HepG2 (cell line): ENCODE measurements around the gene SFI1. TPM values are rescaled to one million over a fixed set of nuclear protein-coding genes. Genes with fewer than 3 reads are reported as not detected.

ENCODE experiments used
- ATAC-seq: fragments of 200-7000 bp; cut with Tn5 transposase; 3 replicates; pipeline ENCODE4 v1.9.1; 2020; ENCODE audit warnings: mild to moderate bottlenecking, moderate library complexity
- BruUV-seq: library from RNA; stranded (reverse); fragments of 400-500 nt; replicated peaks from 2 replicates; lab custom pipeline; 2021; lab: Mats Ljungman, UMichigan
- CTCF ChIA-PET: fragments of 300-600 bp; formaldehyde crosslinking; extraction: SDS; loops from one replicate; lab custom pipeline; 2021; ENCODE audit warnings: low total read pairs, inconsistent platforms, low intra/inter-chr PET ratio; lab: Yijun Ruan, JAX
- POLR2A ChIA-PET: fragments of 350-600 bp; sonication (Branson Sonifier 250); formaldehyde crosslinking; loops from one replicate; lab custom pipeline; 2020; ENCODE audit warnings: antibody characterized with exemption, inconsistent platforms; lab: Yijun Ruan, JAX
- DNase-seq: peaks from one replicate; pipeline ENCODE4 v3.0.0-alpha.2; 2015; ENCODE audit warnings: low spot score
- FAIRE-seq: peaks from 3 replicates; lab custom pipeline; 2011; peaks lifted over from hg19 to GRCh38; lab: Jason Lieb, UNC
- H2AFZ ChIP-seq: one replicate; pipeline ENCODE4 v1.6.1; 2011; ENCODE audit warnings: low read length, inconsistent platforms
- H3K27ac ChIP-seq: fragments of 300-600 bp; 3 replicates; pipeline ENCODE4 v1.8.0; 2011; ENCODE audit warnings: mixed run types, mild to moderate bottlenecking, mixed read lengths, low read length, inconsistent platforms; ENCODE audit not compliant: insufficient read depth; ENCODE audit errors: extremely low read length
- H3K27me3 ChIP-seq, 2 experiments: fragments of 200-600 bp in 1 of 2; 2 replicates in 1 of 2; 3 replicates in 1 of 2; pipeline versions ENCODE4 v1.6.0 to v1.8.0; 2011; ENCODE audit warnings: low read length in 2 of 2, mild to moderate bottlenecking in 2 of 2, moderate library complexity in 2 of 2, inconsistent platforms in 1 of 2; ENCODE audit not compliant: insufficient read depth in 2 of 2, control insufficient read depth in 1 of 2
- H3K36me3 ChIP-seq, 2 experiments: fragments of 200-600 bp in 1 of 2; replicated peaks in 1 of 2; 2 replicates in 1 of 2; 3 replicates in 1 of 2; pipeline versions ENCODE4 v1.5.1 to v1.8.0; 2011; ENCODE audit warnings: low read length in 2 of 2, inconsistent platforms in 1 of 2; ENCODE audit not compliant: insufficient read depth in 2 of 2, control insufficient read depth in 1 of 2
- H3K4me1 ChIP-seq: 2 replicates; pipeline ENCODE4 v1.5.1; 2012; ENCODE audit warnings: low read length, inconsistent platforms; ENCODE audit not compliant: insufficient read depth
- H3K4me2 ChIP-seq: 2 replicates; pipeline ENCODE4 v1.6.0; 2011; ENCODE audit warnings: low read depth, low read length, inconsistent platforms
- H3K4me3 ChIP-seq, 3 experiments: fragments of 200-600 bp in 1 of 3; sonication (generic), shearing (Covaris generic) in 1 of 3; replicated peaks in 1 of 3; 2 replicates each; pipeline ENCODE4 v1.5.1; 2011 to 2016; ENCODE audit warnings: low read length in 3 of 3, inconsistent platforms in 2 of 3, low read depth in 2 of 3, mild to moderate bottlenecking in 2 of 3, control low read depth in 1 of 3, mixed read lengths in 1 of 3; ENCODE audit not compliant: insufficient read depth in 1 of 3
- H3K79me2 ChIP-seq: one replicate; pipeline ENCODE4 v1.6.1; 2011; ENCODE audit warnings: low read length, inconsistent platforms; ENCODE audit not compliant: insufficient read depth
- H3K9ac ChIP-seq: 2 replicates; pipeline ENCODE4 v1.6.0; 2011; ENCODE audit warnings: mild to moderate bottlenecking, low read depth, low read length, inconsistent platforms; ENCODE audit not compliant: insufficient read depth
- H3K9me3 ChIP-seq: 2 replicates; pipeline ENCODE4 v1.5.1; 2012; ENCODE audit warnings: mild to moderate bottlenecking, low read length
- H4K20me1 ChIP-seq: 2 replicates; pipeline ENCODE4 v1.6.0; 2011; ENCODE audit warnings: inconsistent platforms, mild to moderate bottlenecking, low read length, moderate library complexity; ENCODE audit not compliant: insufficient read depth
- ARNTL ChIP-seq: sonication (generic); formaldehyde crosslinking; IDR thresholded peaks from 2 replicates; pipeline ENCODE4 v1.4.0; 2020; ENCODE audit warnings: mild to moderate bottlenecking, missing genetic modification reagents
- BRCA1 ChIP-seq: sonication (generic); formaldehyde crosslinking; IDR thresholded peaks from 2 replicates; pipeline ENCODE4 v1.4.0; 2020; ENCODE audit warnings: missing genetic modification reagents
- CBX5 ChIP-seq: sonication (generic); formaldehyde crosslinking; IDR thresholded peaks from 2 replicates; pipeline ENCODE4 v1.4.0; 2020; ENCODE audit warnings: missing genetic modification reagents, borderline replicate concordance
- ERF ChIP-seq: IDR thresholded peaks from 2 replicates; pipeline ENCODE4 v1.6.1; 2018; ENCODE audit warnings: missing biosample characterization, missing genetic modification reagents
- EZH2 ChIP-seq: conservative IDR thresholded peaks from 2 replicates; pipeline ENCODE4 v1.6.1; 2012; ENCODE audit warnings: mild to moderate bottlenecking, low read depth, low read length, moderate library complexity
- FLYWCH1 ChIP-seq: sonication (generic); formaldehyde crosslinking; IDR thresholded peaks from 2 replicates; pipeline ENCODE4 v1.8.1; 2023; ENCODE audit warnings: mild to moderate bottlenecking, missing genetic modification reagents
- NR2F1 ChIP-seq, 2 experiments: fragments of 450-650 bp in 1 of 2; formaldehyde crosslinking in 1 of 2; IDR thresholded peaks; 2 replicates each; pipeline versions ENCODE4 v1.5.0 to v1.6.1; 2016 to 2020; ENCODE audit warnings: mild to moderate bottlenecking in 1 of 2, missing compliant biosample characterization in 1 of 2, missing genetic modification reagents in 1 of 2, moderate library complexity in 1 of 2
- NR3C1 ChIP-seq: sonication (generic); formaldehyde crosslinking; IDR thresholded peaks from 2 replicates; pipeline ENCODE4 v1.4.0; 2020; ENCODE audit warnings: missing genetic modification reagents
- PBX3 ChIP-seq: sonication (generic); formaldehyde crosslinking; IDR thresholded peaks from 2 replicates; pipeline ENCODE4 v1.8.1; 2023; ENCODE audit warnings: missing genetic modification reagents, inconsistent platforms, borderline replicate concordance
- RBAK ChIP-seq: sonication (generic); formaldehyde crosslinking; IDR thresholded peaks from 2 replicates; pipeline ENCODE4 v1.5.1; 2020; ENCODE audit warnings: mild to moderate bottlenecking, missing genetic modification reagents
- SAFB2 ChIP-seq: sonication (generic); formaldehyde crosslinking; IDR thresholded peaks from 2 replicates; pipeline ENCODE4 v1.5.1; 2020; ENCODE audit warnings: missing genetic modification reagents, low read depth, mild to moderate bottlenecking, borderline replicate concordance
- SIN3B ChIP-seq: fragments of 150-350 bp; IDR thresholded peaks from 2 replicates; pipeline ENCODE4 v1.6.1; 2014; ENCODE audit warnings: low read length
- SOX5 ChIP-seq: IDR thresholded peaks from 2 replicates; pipeline ENCODE4 v1.6.1; 2016; ENCODE audit warnings: borderline replicate concordance
- ZNF333 ChIP-seq: sonication (generic); formaldehyde crosslinking; IDR thresholded peaks from 2 replicates; pipeline ENCODE4 v1.4.0; 2020; ENCODE audit warnings: mild to moderate bottlenecking, missing genetic modification reagents, borderline replicate concordance
- ZNF501 ChIP-seq: sonication (generic); formaldehyde crosslinking; IDR thresholded peaks from 2 replicates; pipeline ENCODE4 v1.5.1; 2020; ENCODE audit warnings: mild to moderate bottlenecking, moderate library complexity, missing genetic modification reagents
- ZNF780A ChIP-seq: sonication (generic); formaldehyde crosslinking; IDR thresholded peaks from 2 replicates; pipeline ENCODE4 v1.8.0; 2022; ENCODE audit warnings: mild to moderate bottlenecking, missing genetic modification reagents, moderate library complexity
- WGBS: methylation state at CpG from one replicate; pipeline ENCODE4 v1.1.6; 2017; ENCODE audit warnings: low lambda C conversion rate; 5-methylcytosine and 5-hydroxymethylcytosine counted together
- in situ Hi-C: cut with HindIII; loops from 2 replicates; pipeline ENCODE4 v1.10.0; 2017; ENCODE audit warnings: low pct_unique_long_range_greater_than_20kb; ENCODE audit not compliant: extremely low pct_ligation_motif_present
- intact Hi-C: fragments of 100-400 bp; cut with micrococcal nuclease; formaldehyde crosslinking; loops from one replicate; pipeline ENCODE4 v1.10.0; 2022; ENCODE audit not compliant: unreplicated experiment
- polyA plus RNA-seq, 8 experiments: library from polyadenylated mRNA; depleted of rRNA in 3 of 8; stranded (reverse) in 7 of 8; unstranded in 1 of 8; fragments of >200 nt; fragmentation: Illumina TruSeq in 4 of 8; extraction: Trizol in 4 of 8; gene quantifications; 2 replicates each; pipeline versions ENCODE4 v1.2.1 to v1.2.3, GENCODE V29; 2011 to 2016; ENCODE audit warnings: low read depth in 4 of 8, missing spikeins in 1 of 8, mixed read lengths in 1 of 8; ENCODE audit not compliant: insufficient read depth in 1 of 8
- total RNA-seq, 5 experiments: library from RNA; depleted of rRNA; stranded (reverse); fragments of >200 nt; fragmentation: Illumina TruSeq; extraction: Trizol; gene quantifications; 2 replicates each; pipeline ENCODE4 v1.2.3, GENCODE V29; 2016; ENCODE audit warnings: low read depth in 1 of 5

Gene SFI1
- total and polyA plus RNA-seq, 2 of the 13 experiments (the other 11 are each of a cell fraction or from before 2014, with no cell fraction given), result 20.5 to 40.1 TPM

- peak; percentile 77 for TF ChIP-seq NR2F1 (CRISPR knock-in tag; IDR thresholded peaks at IDR 0.05)
- 0 out of 2 replicates have a peak, but pooled peaks have one; percentile 20 for TF ChIP-seq ZNF501 (CRISPR knock-in tag)
- TF ChIP-seq RBAK (CRISPR knock-in tag), result no peak
- TF ChIP-seq ZNF780A (CRISPR knock-in tag), result no peak
- no peak for TF ChIP-seq FLYWCH1 (CRISPR knock-in tag)
- TF ChIP-seq ZNF333 (CRISPR knock-in tag), result no peak
- TF ChIP-seq, all 625 proteins: peak for 24
These were observed 48.4 kb downstream of the SFI1 start (continued) for GRCh38 chr22:31544481-31545480.

- no peaks in the 10 kb centered on the region for H3K4me1 ChIP-seq
- POLR2A ChIA-PET, result no interaction called here
- CTCF ChIA-PET, result no interaction called here
- no peak for DNase-seq
- in situ Hi-C loops (loop anchor here (25.0 kb wide), 1 partner anchor 411 kb away; no protein-coding TSS in a partner anchor), intact Hi-C loops (no loop called here)
- H4K20me1 ChIP-seq, result no peaks in the 10 kb centered on the region
- H3K9me3 ChIP-seq, result no peaks in the 10 kb centered on the region
- H3K27me3 ChIP-seq, result no peaks in the 10 kb centered on the region
- no peak for FAIRE-seq
- H3K36me3 ChIP-seq, result peaks cover 3 to 9% of the 10 kb centered on the region in 2 experiments; a peak in 2 of 5 replicates
- no peak overlapping the region for H3K4me3 ChIP-seq
- H3K9ac ChIP-seq, result no peak overlapping the region
- H2AFZ ChIP-seq, result no peak overlapping the region
- ATAC-seq, result no peak
- H3K27ac ChIP-seq, result no peak overlapping the region
- BruUV-seq, result no TSS peak
- no peaks in the 10 kb centered on the region for H3K79me2 ChIP-seq
- H3K4me2 ChIP-seq, result no peak overlapping the region
- 89% methylated on average over 4 of the region's 4 CpGs for WGBS
- TF ChIP-seq EZH2 (no peak), SIN3B (no peak), NR3C1 (CRISPR knock-in tag) (no peak), SAFB2 (CRISPR knock-in tag) (no peak), ARNTL (CRISPR knock-in tag) (no peak), ERF (CRISPR knock-in tag) (no peak), CBX5 (no peak), PBX3 (CRISPR knock-in tag) (no peak), BRCA1 (CRISPR knock-in tag) (no peak), SOX5 (CRISPR knock-in tag) (no peak)
- TF ChIP-seq, all 625 proteins: peak for 0
These were observed 54.6 kb downstream of the SFI1 start for GRCh38 chr22:31550871-31551370.
